Body of pancreas (tissue), 4 donors: ENCODE measurements around the gene KLC3. TPM values are rescaled to one million over a fixed set of nuclear protein-coding genes. Genes with fewer than 3 reads are reported as not detected.

Experiments
- ATAC-seq: fragments of 150-250 bp; one replicate; pipeline ENCODE4 v1.9.1; 2016
- DNase-seq, 4 donors: peaks; one replicate each; pipeline ENCODE4 v3.0.0-alpha.2; 2019
- H3K27ac ChIP-seq, 4 donors: fragments of 200-600 bp; sonication (generic); 1 replicate in 3 of 4; 2 replicates in 1 of 4; pipeline versions ENCODE4 v1.5.1 to v1.6.1; 2016 to 2019; ENCODE audit warnings: mild to moderate bottlenecking in 1 of 4, mixed read lengths in 1 of 4, moderate library complexity in 1 of 4
- H3K27me3 ChIP-seq, 2 donors: fragments of 200-600 bp; sonication (generic); one replicate each; pipeline ENCODE4 v1.6.0; 2016; ENCODE audit warnings: mild to moderate bottlenecking in 1 of 2
- H3K36me3 ChIP-seq, 2 donors: fragments of 200-600 bp; sonication (generic); replicated peaks in 1 of 2; 2 replicates each; pipeline ENCODE4 v1.5.1; 2016; ENCODE audit warnings: low read depth in 2 of 2; ENCODE audit not compliant: insufficient read depth in 1 of 2
- H3K4me1 ChIP-seq: fragments of 200-600 bp; sonication (generic); one replicate; pipeline ENCODE4 v1.6.0; 2016
- H3K4me3 ChIP-seq, 2 donors: fragments of 200-600 bp; sonication (generic); 1 replicate in 1 of 2; 2 replicates in 1 of 2; pipeline ENCODE4 v1.5.1; 2016 to 2019
- H3K9me3 ChIP-seq, 3 donors: fragments of 200-600 bp; sonication (generic); 1 replicate in 2 of 3; 2 replicates in 1 of 3; pipeline ENCODE4 v1.5.1; 2016
- CTCF ChIP-seq, 7 experiments: fragments of 450-650 bp in 4 of 7; fragments of 200-600 bp in 3 of 7; sonication (generic) in 3 of 7; IDR thresholded peaks; one replicate each; pipeline ENCODE4 v1.5.1; 2016 to 2019; ENCODE audit warnings: antibody characterized with exemption in 7 of 7
- POLR2A ChIP-seq, 3 donors: fragments of 450-650 bp; IDR thresholded peaks; one replicate each; pipeline ENCODE4 v1.6.1; 2016; ENCODE audit warnings: antibody characterized with exemption in 3 of 3, mild to moderate bottlenecking in 2 of 3
- WGBS, 2 donors: methylation state at CpG; one replicate each; pipeline ENCODE4 v1.1.5; 2017; 5-methylcytosine and 5-hydroxymethylcytosine counted together
- intact Hi-C: fragments of 100-400 bp; cut with DNase I; formaldehyde crosslinking; loops from one replicate; pipeline ENCODE4 v1.15.1; 2023
- total RNA-seq, 2 donors: library from RNA; depleted of rRNA; stranded (reverse); fragments of >200 nt; gene quantifications; one replicate each; pipeline ENCODE4 v1.1.0, GENCODE V29; 2016

KLC3 gene
- total RNA-seq, 2 donors from 2014 or later: 1.3 to 11.7 TPM

- intact Hi-C loops: no loop called here
- peaks cover 6% of the 10 kb centered on the region for H3K4me1 ChIP-seq
- ATAC-seq: no peak
- 92 to 94% methylated on average over 8 to 11 of the region's 11 CpGs for WGBS, 2 donors
- H3K27me3 ChIP-seq: no peaks in the 10 kb centered on the region
- TF ChIP-seq POLR2A (IDR thresholded peaks at IDR 0.05) (no peak), CTCF (IDR thresholded peaks at IDR 0.05) (no peak)
- no peaks in the 10 kb centered on the region for H3K9me3 ChIP-seq
- no peak overlapping the region for H3K4me3 ChIP-seq
- H3K36me3 ChIP-seq: peaks cover 0 to 2% of the 10 kb centered on the region in 2 donors
- no peak for DNase-seq
- H3K27ac ChIP-seq: no peak overlapping the region
These were observed 28.3 kb downstream of the KLC3 start for GRCh38 chr19:45368737-45369340.

DNA sequence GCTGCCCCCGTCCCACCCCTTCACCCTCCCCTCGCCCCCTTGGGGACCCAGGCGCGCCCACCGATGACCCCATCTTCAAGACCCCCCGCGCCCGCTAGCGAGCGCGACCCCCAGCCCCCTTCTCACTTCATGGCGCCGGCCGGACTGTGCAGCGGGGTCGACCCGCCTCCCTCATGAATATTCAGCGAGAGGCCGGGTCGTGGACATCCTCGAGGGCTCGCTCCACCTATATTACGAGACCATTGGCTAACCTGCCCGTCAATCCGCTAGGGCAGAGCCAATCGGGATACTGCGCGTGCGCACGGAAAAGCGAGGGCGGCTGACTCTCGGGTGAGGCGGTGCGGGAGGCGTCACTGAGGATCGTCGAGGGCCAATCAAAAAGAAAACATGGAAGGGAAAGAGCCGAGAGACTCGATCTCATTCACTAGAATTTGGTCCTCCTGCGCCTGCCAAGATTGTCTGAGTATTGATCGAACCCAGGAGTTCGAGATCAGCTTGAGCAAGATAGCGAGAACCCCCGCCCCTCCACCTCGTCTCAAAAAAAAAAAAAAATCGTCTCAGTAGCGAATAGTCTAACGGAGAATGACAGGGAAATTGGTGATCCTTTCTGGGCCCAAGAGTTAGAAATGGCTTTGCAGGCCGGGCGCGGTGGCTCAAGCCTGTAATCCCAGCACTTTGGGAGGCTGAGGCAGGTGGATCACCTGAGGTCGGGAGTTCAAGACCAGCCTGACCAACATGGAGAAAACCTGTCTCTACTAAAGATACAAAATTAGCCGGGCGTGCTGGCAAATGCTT lies 30.1 kb downstream of the KLC3 start, which contains the start of gene ERCC2:
Gene ERCC2, minus strand, starts transcription at position 164 of the 795 bp plus-strand sequence. Its CDS starts 33 bp downstream, at position 131.
- DNase-seq: peak; percentile 99 to 100 (median 99)
- H3K4me1 ChIP-seq: peaks cover 6% of the 10 kb centered on the region
- no peaks in the 10 kb centered on the region for H3K27me3 ChIP-seq
- peak; percentile 100 for ATAC-seq
- H3K9me3 ChIP-seq: no peaks in the 10 kb centered on the region
- peak within 1 kb of the TSS; percentile 45 to 88 (median 71) for H3K27ac ChIP-seq
- intact Hi-C loops: no loop called here
- no peaks in the 10 kb centered on the region for H3K36me3 ChIP-seq
- TF ChIP-seq POLR2A (IDR thresholded peaks at IDR 0.05): peak in 2 of 3 donors; percentile 34 to 53
- no peak for TF ChIP-seq CTCF (IDR thresholded peaks at IDR 0.05)
- WGBS, 2 donors: 2 to 6% methylated on average over 34 to 55 of the region's 55 CpGs
- peak within 1 kb of the TSS; percentile 52 to 94 for H3K4me3 ChIP-seq

- no peaks in the 10 kb centered on the region for H3K27me3 ChIP-seq
- WGBS, 2 donors: 50 to 68% methylated on average over 13 of the region's 13 CpGs
- intact Hi-C loops: no loop called here
- peak overlapping the region in 3 of 4 donors; percentile 60 to 77 (median 61) for H3K27ac ChIP-seq
- no peaks in the 10 kb centered on the region for H3K9me3 ChIP-seq
- DNase-seq: peak; percentile 54 to 77 (median 66)
- H3K36me3 ChIP-seq: no peaks in the 10 kb centered on the region
- TF ChIP-seq CTCF (IDR thresholded peaks at IDR 0.05) (no peak), POLR2A (IDR thresholded peaks at IDR 0.05) (no peak)
- no peaks in the 10 kb centered on the region for H3K4me1 ChIP-seq
- ATAC-seq: peak; percentile 92
- H3K4me3 ChIP-seq: no peak overlapping the region
These were observed 35.6 kb downstream of the KLC3 start for GRCh38 chr19:45376045-45376724.

- no peak overlapping the region for H3K27ac ChIP-seq
- TF ChIP-seq CTCF (IDR thresholded peaks at IDR 0.05) (no peak), POLR2A (IDR thresholded peaks at IDR 0.05) (no peak)
- DNase-seq: no peak
- H3K36me3 ChIP-seq: no peaks in the 10 kb centered on the region
- ATAC-seq: no peak
- no peaks in the 10 kb centered on the region for H3K27me3 ChIP-seq
- no peak overlapping the region for H3K4me3 ChIP-seq
- H3K9me3 ChIP-seq: no peaks in the 10 kb centered on the region
- 67 to 88% methylated on average over 1 of the region's 1 CpG for WGBS, 2 donors
- no peaks in the 10 kb centered on the region for H3K4me1 ChIP-seq
- intact Hi-C loops: no loop called here
These were observed 39.6 kb downstream of the KLC3 start for GRCh38 chr19:45380107-45380506.
